Right ventricle myocardium superior (tissue), 1 donor: Measurements from ENCODE around the gene NFS1. TPM values are rescaled to one million over a fixed set of nuclear protein-coding genes. Genes with fewer than 3 reads are reported as not detected.
"Not testable (repeated sequence)": the region's sequence is repeated elsewhere in the genome, so short reads cannot be mapped to it uniquely, and the experiment has no call there.

Experiments used
- ATAC-seq: fragments of 200-7000 bp; cut with Tn5 transposase; one replicate; pipeline ENCODE4 v1.9.1; 2020; ENCODE audit warnings: mild to moderate bottlenecking; ENCODE audit not compliant: poor library complexity
- DNase-seq: peaks from one replicate; pipeline ENCODE4 v3.0.0-alpha.2; 2020
- intact Hi-C: fragments of 100-400 bp; cut with DNase I; formaldehyde crosslinking; loops from one replicate; pipeline ENCODE4 v1.11.2; 2022
- total RNA-seq: library from RNA; stranded (reverse); fragmentation: NEBNext Ultra II Directional; extraction: Animal tissue kit (Norgen Biotek cat#: 25700); gene quantifications from one replicate; pipeline ENCODE4 v1.2.1, GENCODE V29; 2021
- donor health status: DM: no; HTN: yes; CAD: no; lungs with severe emphysema.

NFS1 gene
- total RNA-seq, 1 donor from 2014 or later, result 53.2 TPM

- DNase-seq (no peak), ATAC-seq (no peak)
- intact Hi-C loops, result no loop called here
Observed at GRCh38 chr20:35695978-35696377, 3.2 kb downstream of the NFS1 start.

GRCh38 chr20:35695245-35695749 is 3.9 kb downstream of the NFS1 start:
- intact Hi-C loops, result no loop called here

GRCh38 chr20:35690265-35690664 is 8.9 kb downstream of the NFS1 start:
- no peak for ATAC-seq
- intact Hi-C loops, result no loop called here

More at GRCh38 chr20:35695245-35695749, 3.9 kb downstream of the NFS1 start:
- DNase-seq (no peak), ATAC-seq (no peak)

GRCh38 chr20:35686872-35687271 is 12.3 kb downstream of the NFS1 start:
- ATAC-seq, DNase-seq, intact Hi-C loops: not testable (repeated sequence)

More at GRCh38 chr20:35690265-35690664, 8.9 kb downstream of the NFS1 start:
- no peak for DNase-seq

- ATAC-seq, intact Hi-C loops, DNase-seq: not testable (repeated sequence)
Observed at GRCh38 chr20:35685368-35685767, 13.8 kb downstream of the NFS1 start.

- intact Hi-C loops, result no loop called here
- no peak for ATAC-seq
- DNase-seq, result no peak
Observed at GRCh38 chr20:35681960-35682359, 17.2 kb downstream of the NFS1 start.

- ATAC-seq (no peak), DNase-seq (no peak)
- intact Hi-C loops, result no loop called here
Observed at GRCh38 chr20:35680452-35681183, 18.5 kb downstream of the NFS1 start.

- no peak for DNase-seq
- ATAC-seq, result no peak
- intact Hi-C loops, result no loop called here
Observed at GRCh38 chr20:35674921-35675320, 24.2 kb downstream of the NFS1 start.

- intact Hi-C loops, result no loop called here
- ATAC-seq (no peak), DNase-seq (no peak)
Observed at GRCh38 chr20:35673884-35674283, 25.3 kb downstream of the NFS1 start.

GRCh38 chr20:35669681-35670080 is 29.5 kb downstream of the NFS1 start:
- DNase-seq (no peak), ATAC-seq (no peak)
- intact Hi-C loops, result no loop called here

GRCh38 chr20:35669221-35669620 is 29.9 kb downstream of the NFS1 start:
- DNase-seq (no peak), ATAC-seq (no peak)
- intact Hi-C loops, result no loop called here

GRCh38 chr20:35665949-35666288 is 33.2 kb downstream of the NFS1 start:
- ATAC-seq (no peak), DNase-seq (no peak)
- intact Hi-C loops, result no loop called here

- ATAC-seq (peak; percentile 98), DNase-seq (peak; percentile 94)
- intact Hi-C loops, result loop anchor here (5.0 kb wide), 1 partner anchor 47 kb away; the partner anchor contains the start of gene SPAG4
Observed at GRCh38 chr20:35664466-35665206, 34.5 kb downstream of the NFS1 start, which contains the start of the genes CPNE1 and RBM12. TSS of gene CPNE1 (minus strand) at chr20:35664900. CDS start at chr20:35632923, 31,977 bp downstream. TSS of gene RBM12 (minus strand) at chr20:35664900. CDS start at chr20:35655322, 9,578 bp downstream.

GRCh38 chr20:35663516-35664465 is 35.4 kb downstream of the NFS1 start:
- no peak for DNase-seq
- peak; percentile 9 for ATAC-seq
- intact Hi-C loops, result loop anchor here (5.0 kb wide), 1 partner anchor 46 kb away; the partner anchor contains the start of gene SPAG4

GRCh38 chr20:35662551-35662950 is 36.6 kb downstream of the NFS1 start:
- intact Hi-C loops, result loop anchor here (5.0 kb wide), 1 partner anchor 45 kb away; the partner anchor contains the start of gene SPAG4
- ATAC-seq (no peak), DNase-seq (no peak)

- intact Hi-C loops, result loop anchor here (5.0 kb wide), 1 partner anchor 45 kb away; the partner anchor contains the start of gene SPAG4
- DNase-seq (no peak), ATAC-seq (no peak)
Observed at GRCh38 chr20:35661908-35662307, 37.2 kb downstream of the NFS1 start.

- DNase-seq (no peak), ATAC-seq (no peak)
- intact Hi-C loops, result loop anchor here (5.0 kb wide), 1 partner anchor 44 kb away; the partner anchor contains the start of gene SPAG4
Observed at GRCh38 chr20:35661053-35661452, 38.1 kb downstream of the NFS1 start.
